HG03460 (cell line): ENCODE measurements around the gene CPNE4.
"Not testable (repeated sequence)": the region's sequence is repeated elsewhere in the genome, so short reads cannot be mapped to it uniquely, and the experiment has no call there.

Experiments
- ATAC-seq: cut with Tn5 transposase; IDR thresholded peaks from one replicate; pipeline ENCODE4 v1.9.1; 2021; ENCODE audit not compliant: unreplicated experiment

Gene CPNE4

DNA sequence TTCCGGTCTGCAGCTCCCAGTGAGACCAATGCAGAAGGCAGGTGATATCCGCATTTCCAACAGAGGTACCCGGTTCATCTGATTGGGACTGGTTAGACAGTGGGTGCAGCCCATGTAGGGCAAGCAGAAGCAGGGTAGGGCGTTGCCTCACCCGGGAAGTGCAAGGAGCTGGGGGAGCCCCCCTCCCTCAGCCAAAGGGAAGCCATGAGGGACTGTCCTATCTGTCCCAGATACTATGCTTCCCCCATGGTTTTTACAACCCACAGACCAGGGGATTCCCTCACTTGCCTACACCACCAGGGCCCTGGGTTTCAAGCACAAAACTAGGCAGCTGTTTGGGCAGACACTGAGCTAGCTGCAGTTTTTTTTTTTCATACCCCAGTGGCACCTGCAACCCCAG is 71.8 kb downstream of the CPNE4 start:
- ATAC-seq = no peak

DNA sequence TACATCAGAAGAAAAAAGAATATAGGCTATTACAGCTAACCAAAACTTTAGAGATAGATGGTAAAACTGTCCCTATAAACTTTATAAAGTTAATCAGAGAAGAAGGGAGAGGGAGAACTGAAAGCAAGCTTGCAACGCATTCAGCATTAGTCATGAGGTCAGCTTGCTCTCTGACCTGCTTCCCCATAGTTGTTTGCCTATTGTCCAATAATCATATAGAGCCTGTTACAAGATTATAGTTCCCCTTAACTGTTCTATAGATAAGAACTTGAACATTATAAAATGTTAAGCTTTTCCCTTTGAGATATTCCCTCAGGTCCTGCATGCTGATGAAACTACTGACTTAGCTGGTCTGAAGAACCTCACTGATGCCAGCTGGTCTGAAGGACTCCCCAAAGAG is 74.5 kb downstream of the CPNE4 start:
- ATAC-seq = no peak

DNA sequence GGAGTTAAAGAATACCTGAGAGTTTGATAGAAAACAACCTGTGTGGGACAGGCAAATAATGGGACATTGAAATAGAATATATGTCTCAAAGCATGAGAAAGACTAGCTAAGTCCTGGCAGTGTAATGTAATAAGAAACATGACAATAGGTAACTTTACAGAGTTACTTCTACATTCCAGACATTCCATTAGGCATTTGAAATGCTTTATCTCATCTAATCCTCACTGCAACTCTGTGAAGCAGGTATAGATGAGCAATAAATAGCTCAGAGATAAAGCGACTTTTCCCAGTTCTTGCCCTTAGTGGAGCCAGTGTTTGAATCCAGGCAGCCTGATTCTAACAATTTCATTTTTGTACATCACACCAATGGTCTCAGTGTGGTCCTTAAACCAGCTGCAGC is 76.8 kb downstream of the CPNE4 start:
- no peak for ATAC-seq

DNA sequence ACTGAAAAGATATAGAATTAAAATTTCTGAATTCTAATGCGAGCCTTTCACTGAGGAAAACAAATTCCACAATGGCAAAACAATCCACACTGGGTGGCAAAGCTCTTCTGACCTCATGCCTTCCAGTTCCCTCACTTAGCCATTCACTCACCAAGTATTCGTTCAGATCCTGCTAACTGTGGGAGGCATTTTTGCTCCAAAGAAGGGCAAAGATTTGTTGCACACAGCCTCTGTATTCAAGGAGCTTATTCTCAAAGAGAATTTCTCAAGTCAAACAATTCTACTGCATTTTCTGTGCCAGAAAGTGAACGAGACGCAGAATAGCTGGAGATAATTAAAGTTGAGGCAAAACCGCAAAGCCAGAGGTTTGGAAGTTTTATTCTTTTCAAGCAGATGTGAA is 77.3 kb downstream of the CPNE4 start:
- no peak for ATAC-seq

GRCh38 chr3:131948806-131949205 is 86.0 kb downstream of the CPNE4 start:
- ATAC-seq = no peak

DNA sequence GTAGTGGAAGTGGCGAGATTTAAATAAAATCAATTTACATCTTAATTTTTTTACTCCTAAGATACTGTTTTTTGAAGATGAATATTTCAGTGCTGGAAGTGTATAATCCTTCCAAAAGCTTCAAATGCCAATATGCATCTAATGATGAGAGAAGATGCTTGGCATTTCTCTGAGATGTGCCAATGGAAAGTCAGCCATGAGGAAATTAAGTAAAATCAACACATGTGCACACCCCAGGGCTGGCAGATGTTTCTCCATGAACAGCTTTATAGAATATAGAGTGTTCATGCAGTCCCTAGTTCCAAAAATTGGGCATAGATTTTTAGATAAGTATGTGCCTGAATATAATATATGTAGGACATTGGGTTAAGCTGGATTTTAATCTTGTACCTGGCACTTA is 90.1 kb downstream of the CPNE4 start:
- ATAC-seq = no peak

DNA sequence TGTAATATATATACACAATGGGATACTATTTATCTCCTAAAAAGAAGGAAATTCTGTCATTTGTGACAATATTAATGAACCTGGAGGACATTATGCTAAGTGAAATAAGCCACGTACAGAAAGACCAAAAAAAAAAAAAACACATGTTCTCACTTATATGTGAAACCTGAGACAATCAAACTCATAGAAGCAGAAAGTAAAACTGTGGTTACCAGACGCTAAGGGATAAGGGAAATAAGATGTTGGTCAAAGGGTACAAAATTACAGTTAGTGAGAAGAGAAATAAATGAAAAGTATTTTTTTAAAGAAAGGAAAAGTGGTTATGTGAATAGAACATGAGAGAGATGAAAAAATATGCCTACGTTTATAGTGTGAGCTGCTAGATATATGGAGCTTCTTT is 101.1 kb downstream of the CPNE4 start:
- ATAC-seq = no peak

DNA sequence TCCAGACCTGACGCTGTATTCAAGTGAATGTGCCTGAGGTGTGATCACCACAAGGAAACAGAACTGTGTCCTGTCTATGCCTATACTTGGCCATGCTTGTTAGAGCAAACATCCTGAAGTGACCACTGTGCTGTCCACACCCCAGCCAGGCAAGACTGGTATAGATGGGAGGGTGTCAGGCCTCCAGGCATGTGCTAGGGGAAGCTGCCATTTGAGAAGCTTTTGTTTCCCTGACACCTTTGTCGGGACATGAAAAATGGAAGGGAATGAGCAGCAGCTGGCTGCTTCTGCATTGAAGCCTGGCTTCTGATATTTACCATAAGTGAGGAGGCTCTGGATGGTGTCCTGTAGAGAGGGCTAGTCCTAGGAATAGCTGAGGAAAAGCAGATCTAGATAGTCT is 106.2 kb downstream of the CPNE4 start:
- no peak for ATAC-seq

GRCh38 chr3:131925571-131925970 is 109.2 kb downstream of the CPNE4 start:
- ATAC-seq = no peak

DNA sequence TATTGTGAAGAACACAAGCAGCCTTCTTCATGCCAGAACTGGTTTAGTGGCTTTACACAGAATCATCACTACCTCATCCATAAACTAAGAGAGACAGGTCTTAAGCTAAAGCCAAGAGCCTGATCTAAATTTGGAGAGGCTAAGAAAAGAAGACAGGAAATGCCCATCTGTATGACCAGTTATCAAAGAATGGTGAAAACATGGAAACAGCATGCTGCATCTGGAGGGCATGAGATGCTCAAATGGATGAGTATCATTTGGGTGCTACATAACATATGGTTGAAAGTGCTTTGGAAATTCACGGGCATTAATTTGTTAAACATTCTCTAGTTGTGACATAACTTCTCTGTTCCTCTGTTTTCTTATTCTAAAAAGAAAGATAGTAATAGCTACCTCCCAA is 112.5 kb downstream of the CPNE4 start:
- ATAC-seq = no peak

GRCh38 chr3:131917006-131917405 is 117.8 kb downstream of the CPNE4 start:
- ATAC-seq = no peak

DNA sequence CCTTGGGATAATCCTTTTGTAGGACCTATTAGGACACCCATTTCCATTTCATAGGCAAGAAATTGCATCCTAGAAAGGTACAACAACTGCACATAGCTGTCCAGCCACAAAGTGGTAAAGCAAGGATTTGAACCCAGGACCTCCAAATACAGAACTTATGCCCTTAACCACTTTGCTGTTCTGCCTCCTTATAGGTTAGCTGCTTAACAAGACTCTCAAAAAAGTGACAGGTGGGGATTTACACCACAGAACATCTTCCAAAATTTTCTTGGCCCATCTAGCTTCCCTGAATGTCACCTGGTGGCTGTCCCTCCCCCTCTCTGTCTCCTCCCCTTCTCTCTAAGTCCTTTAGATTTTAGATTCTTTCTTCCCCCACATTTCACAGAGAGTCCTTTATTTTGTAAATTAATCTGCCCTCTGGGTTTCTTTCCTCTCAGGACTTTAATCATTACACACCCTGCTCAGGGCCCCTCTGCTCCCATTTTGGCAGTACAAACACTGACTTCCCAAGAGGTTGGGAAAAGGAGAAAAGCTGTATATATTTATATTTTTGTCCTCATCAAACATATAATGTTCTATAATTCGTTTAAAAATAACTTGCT is 120.6 kb downstream of the CPNE4 start:
- ATAC-seq = no peak

DNA sequence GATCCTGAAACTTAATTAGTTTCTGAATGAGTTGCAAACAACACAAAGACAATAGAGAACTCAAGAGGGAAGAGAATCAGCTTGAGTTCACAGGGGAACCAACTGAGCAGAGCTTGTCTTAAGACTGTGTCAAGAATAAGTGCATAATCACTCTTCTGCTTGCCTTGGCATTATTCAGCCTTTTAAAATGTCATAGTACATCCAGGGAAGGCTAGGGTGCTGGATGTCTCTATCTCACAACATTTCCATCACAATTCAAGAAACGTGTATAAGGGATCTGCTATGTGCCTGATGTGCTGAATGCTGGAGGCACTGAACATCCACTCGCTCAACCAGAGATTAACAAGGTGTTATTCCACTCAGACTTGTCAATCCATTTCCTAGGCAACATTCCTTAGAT is 122.6 kb downstream of the CPNE4 start:
- no peak for ATAC-seq

DNA sequence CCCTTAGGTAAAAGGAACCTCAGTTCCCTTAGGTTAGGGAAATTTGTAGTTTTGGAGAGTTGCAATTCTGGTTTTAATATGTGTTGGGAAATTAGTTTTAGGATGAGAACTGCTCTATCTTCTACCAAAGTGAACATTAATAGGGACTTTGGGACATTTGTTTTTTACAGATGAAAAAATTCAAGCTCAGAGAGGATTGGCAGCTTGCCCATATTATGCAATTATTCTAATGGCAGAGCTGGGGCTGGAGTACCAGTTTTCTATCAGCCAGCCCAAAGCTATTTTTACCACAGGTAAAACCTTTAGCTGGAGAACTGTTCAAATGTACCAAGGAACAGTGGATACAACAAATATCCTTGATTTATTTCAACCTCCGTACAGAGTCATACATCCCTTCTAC is 127.0 kb downstream of the CPNE4 start:
- ATAC-seq = no peak

- no peak for ATAC-seq
These were observed 130.8 kb downstream of the CPNE4 start for GRCh38 chr3:131903988-131904415.

DNA sequence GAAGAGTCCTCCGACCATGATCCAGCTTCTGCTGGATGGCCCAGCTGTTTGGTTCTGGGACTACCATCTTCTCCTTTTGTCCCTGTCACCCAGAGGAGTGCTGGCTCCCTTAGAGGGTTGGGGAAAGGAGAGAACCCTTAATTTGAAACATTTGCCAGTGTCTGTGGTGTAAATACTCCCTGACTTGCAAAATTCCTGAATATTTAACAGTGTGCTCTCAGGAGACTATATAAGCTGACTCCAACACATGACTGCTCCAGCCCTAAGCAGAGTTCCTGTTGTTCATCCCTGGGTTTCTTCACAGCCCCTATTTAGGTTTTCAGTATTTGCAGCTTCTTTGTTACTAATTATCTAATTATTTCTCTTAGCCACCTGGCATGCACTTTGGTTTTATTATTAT is 133.1 kb downstream of the CPNE4 start:
- ATAC-seq = no peak

GRCh38 chr3:131900891-131901290 is 133.9 kb downstream of the CPNE4 start:
- no peak for ATAC-seq

DNA sequence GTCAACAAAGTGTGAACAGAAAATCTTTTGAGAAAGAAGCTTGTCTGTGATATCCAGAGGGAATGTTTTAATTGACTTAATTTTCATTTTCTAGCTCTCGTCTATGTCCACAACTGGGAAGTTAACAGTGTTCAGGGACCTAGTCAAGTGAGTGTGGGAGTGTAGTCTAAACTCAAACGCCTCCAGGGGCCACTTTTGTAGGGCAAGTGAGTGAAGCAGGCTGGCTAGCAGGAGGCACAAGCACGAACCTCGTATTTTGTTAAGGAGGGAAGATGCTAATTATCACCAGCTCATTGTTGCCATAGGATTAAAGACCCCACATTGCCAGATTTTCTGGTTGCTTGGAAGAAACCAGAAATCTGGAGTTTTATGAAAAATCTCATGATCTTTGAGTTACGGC is 135.8 kb downstream of the CPNE4 start:
- no peak for ATAC-seq

DNA sequence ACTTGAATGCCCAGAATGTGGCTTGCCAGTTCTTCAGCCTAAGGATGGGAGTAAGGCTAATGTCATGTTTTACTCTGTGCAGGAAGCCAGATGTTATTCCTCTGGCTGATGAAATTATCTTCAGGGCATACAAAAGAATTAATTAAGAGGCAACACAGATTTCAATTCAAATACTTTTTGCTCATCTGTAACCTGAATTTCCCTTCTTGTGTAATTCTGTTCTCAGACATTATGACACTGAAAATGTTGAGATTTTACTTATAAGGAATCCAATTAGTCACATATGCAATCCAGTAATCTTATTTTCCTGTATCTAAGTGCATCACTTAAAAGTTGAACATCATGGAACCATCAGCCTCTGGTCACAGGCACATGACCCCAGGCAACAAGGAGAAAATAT is 136.5 kb downstream of the CPNE4 start:
- no peak for ATAC-seq

- no peak for ATAC-seq
These were observed 138.5 kb downstream of the CPNE4 start for GRCh38 chr3:131896285-131896684.

DNA sequence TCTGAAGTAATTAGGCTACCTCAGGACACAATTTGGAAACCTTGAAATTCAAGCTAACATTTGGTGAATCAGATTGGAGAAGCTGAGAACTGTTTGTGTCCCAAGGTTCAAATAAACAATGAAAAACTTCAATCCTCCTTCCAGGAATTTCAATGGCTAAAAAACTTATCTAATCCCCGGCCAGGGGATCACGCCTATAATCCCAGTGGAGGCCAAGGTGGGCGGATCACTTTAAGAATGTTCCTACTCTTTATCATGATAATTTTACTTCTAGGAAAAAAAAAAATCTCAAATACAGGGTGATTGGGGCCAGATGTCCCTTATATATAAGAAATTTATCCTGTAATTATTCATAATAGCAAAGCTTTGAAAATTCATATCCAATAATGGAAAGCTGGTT is 139.0 kb downstream of the CPNE4 start:
- no peak for ATAC-seq

DNA sequence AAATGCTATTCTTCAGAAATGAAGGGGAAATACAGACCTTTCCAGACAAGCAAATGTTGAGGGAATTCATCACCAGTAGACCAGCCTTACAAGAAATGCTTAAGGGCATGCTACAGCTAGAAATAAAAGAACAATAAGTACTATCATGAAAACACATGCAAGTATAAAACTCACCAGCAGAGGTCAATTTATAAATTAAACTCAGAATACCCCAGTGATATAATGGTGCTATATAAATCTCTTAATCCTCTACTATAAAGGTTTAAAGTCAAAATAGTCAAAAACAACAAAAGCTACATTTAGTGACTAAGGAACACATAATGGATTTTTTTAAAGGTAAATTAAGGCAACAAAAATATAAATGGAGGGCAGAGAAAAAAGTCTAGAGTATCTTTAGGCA is 142.5 kb downstream of the CPNE4 start:
- no peak for ATAC-seq

DNA sequence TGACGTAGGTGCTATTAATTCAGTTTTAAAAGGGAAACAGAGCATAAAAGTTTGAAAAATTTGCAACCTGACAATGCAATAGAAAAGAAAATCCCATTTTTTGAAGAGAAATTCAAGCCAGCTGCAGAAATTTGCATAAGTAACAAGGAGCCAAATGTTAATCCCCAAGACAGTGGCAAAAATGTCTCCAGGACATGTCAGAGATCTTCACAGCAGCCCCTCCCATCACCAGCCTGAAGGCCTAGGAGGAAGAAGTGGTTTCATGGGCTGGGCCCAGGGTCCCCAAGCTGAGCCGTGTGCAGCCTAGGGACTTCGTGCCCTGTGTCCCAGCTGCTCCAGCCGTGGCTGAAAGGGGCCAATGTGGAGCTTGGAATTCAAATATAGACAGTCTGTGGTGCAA is 148.9 kb downstream of the CPNE4 start:
- not testable (repeated sequence) for ATAC-seq
